GM23248 (cell line): Measurements from ENCODE around the gene DBI.

ENCODE experiments used
- EZH2 ChIP-seq: fragments of 200-600 bp; sonication (generic); IDR thresholded peaks from 2 replicates; pipeline ENCODE4 v1.6.1; 2018; ENCODE audit warnings: antibody characterized with exemption, mild to moderate bottlenecking; ENCODE audit not compliant: insufficient read depth, poor library complexity, severe bottlenecking
- EZH2phosphoT487 ChIP-seq: fragments of 200-600 bp; sonication (generic); IDR thresholded peaks from 2 replicates; pipeline ENCODE4 v1.6.1; 2018; ENCODE audit warnings: antibody characterized with exemption, moderate library complexity, mild to moderate bottlenecking, low read depth; ENCODE audit not compliant: insufficient read depth

DNA sequence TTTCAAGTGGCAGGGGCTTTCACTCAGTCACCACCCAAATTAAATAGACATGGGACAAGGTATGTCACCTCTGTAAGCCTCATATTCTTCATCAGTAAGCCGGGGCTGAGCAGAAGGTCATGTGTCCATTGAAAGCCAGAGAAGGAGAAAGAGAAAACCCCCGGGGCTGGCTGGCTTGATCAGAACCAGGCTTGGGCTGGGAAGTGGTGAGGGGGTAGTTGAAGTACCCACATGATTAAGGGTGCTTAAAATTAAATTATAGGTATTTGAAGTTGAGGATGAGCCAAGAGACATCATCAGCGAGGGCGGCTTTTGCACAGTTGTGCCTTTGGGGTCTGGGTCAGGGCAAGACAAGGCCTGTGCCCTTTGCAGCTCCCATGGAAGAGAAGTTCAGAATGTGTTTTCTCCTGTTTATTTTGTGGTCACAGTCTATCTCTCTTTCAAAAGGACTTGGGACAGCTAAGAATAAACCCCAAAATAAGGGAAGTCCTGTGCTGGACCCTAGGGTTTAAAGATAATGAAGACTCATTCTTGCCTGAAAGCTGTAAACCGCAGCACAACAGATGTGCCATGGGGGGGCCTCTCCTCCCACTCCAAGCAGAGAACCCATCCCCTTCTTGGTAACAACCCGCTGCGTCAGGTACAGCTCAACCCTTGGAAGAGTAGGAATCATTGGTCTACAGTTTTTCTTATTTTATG is 10.7 kb downstream of the DBI start:
- TF ChIP-seq EZH2 (no peak), EZH2phosphoT487 (no peak)
